Ectodermal cell (in vitro differentiated cells): ENCODE measurements around the gene MAML3.

Source experiments
- H3K27ac ChIP-seq: 2 replicates; pipeline ENCODE4 v1.7.0; 2013; ENCODE audit warnings: mild to moderate bottlenecking, low read depth, low read length; ENCODE audit not compliant: insufficient read depth, poor library complexity, severe bottlenecking
- H3K27me3 ChIP-seq: 2 replicates; pipeline ENCODE4 v1.7.0; 2013; ENCODE audit warnings: mild to moderate bottlenecking, low read length; ENCODE audit not compliant: insufficient read depth, control insufficient read depth, poor library complexity, severe bottlenecking
- H3K36me3 ChIP-seq: one replicate; pipeline ENCODE4 v1.7.0; 2013; ENCODE audit warnings: low read length; ENCODE audit not compliant: control insufficient read depth, insufficient read depth
- H3K4me1 ChIP-seq: one replicate; pipeline ENCODE4 v1.7.0; 2013; ENCODE audit warnings: low read length; ENCODE audit not compliant: control insufficient read depth, insufficient read depth
- H3K4me3 ChIP-seq: 2 replicates; pipeline ENCODE4 v1.7.0; 2013; ENCODE audit warnings: low read depth, low read length, control low read depth; ENCODE audit not compliant: insufficient read depth
- H3K9me3 ChIP-seq: 2 replicates; pipeline ENCODE4 v1.7.0; 2013; ENCODE audit warnings: mild to moderate bottlenecking, low read length, moderate library complexity; ENCODE audit not compliant: control insufficient read depth
- WGBS, 2 experiments: methylation state at CpG; one replicate each; pipeline ENCODE4 v1.1.7; 2013; ENCODE audit warnings: missing lambda C conversion rate in 2 of 2; 5-methylcytosine and 5-hydroxymethylcytosine counted together

The MAML3 gene

GRCh38 chr4:140116442-140117104, 37.4 kb downstream of the MAML3 start:
- 45 to 54% methylated on average over 4 of the region's 4 CpGs for WGBS, 2 experiments
- Histone ChIP-seq H3K27ac (no peak overlapping the region), H3K36me3 (no peaks in the 10 kb centered on the region), H3K27me3 (no peaks in the 10 kb centered on the region), H3K4me1 (no peaks in the 10 kb centered on the region), H3K4me3 (no peak overlapping the region), H3K9me3 (no peaks in the 10 kb centered on the region)

- H3K36me3 ChIP-seq = no peaks in the 10 kb centered on the region
- H3K9me3 ChIP-seq = no peaks in the 10 kb centered on the region
- H3K27ac ChIP-seq = no peak overlapping the region
- no peak overlapping the region for H3K4me3 ChIP-seq
- no peaks in the 10 kb centered on the region for H3K27me3 ChIP-seq
- H3K4me1 ChIP-seq = no peaks in the 10 kb centered on the region
Measured at GRCh38 chr4:140115140-140115539, 38.8 kb downstream of the MAML3 start.

GRCh38 chr4:140113653-140114052, 40.3 kb downstream of the MAML3 start:
- H3K27ac ChIP-seq = no peak overlapping the region
- no peaks in the 10 kb centered on the region for H3K36me3 ChIP-seq
- H3K9me3 ChIP-seq = no peaks in the 10 kb centered on the region
- H3K27me3 ChIP-seq = no peaks in the 10 kb centered on the region
- no peaks in the 10 kb centered on the region for H3K4me1 ChIP-seq
- H3K4me3 ChIP-seq = no peak overlapping the region
- 80 to 83% methylated on average over 2 of the region's 2 CpGs for WGBS, 2 experiments

GRCh38 chr4:140112576-140112975, 41.4 kb downstream of the MAML3 start:
- Histone ChIP-seq H3K9me3 (no peaks in the 10 kb centered on the region), H3K4me1 (no peaks in the 10 kb centered on the region), H3K27me3 (no peaks in the 10 kb centered on the region), H3K4me3 (no peak overlapping the region), H3K36me3 (no peaks in the 10 kb centered on the region), H3K27ac (no peak overlapping the region)
- WGBS, 2 experiments = 88% methylated on average over 2 of the region's 2 CpGs; no CpG with 5 or more reads in 1 of the 2 experiments

- no peaks in the 10 kb centered on the region for H3K27me3 ChIP-seq
- H3K4me3 ChIP-seq = no peak overlapping the region
- H3K27ac ChIP-seq = no peak overlapping the region
- no peaks in the 10 kb centered on the region for H3K4me1 ChIP-seq
- WGBS, 2 experiments = 84 to 100% methylated on average over 1 of the region's 1 CpG
- H3K9me3 ChIP-seq = no peaks in the 10 kb centered on the region
- no peaks in the 10 kb centered on the region for H3K36me3 ChIP-seq
Measured at GRCh38 chr4:140111256-140111655, 42.7 kb downstream of the MAML3 start.

- Histone ChIP-seq H3K36me3 (no peaks in the 10 kb centered on the region), H3K4me1 (no peaks in the 10 kb centered on the region), H3K27ac (no peak overlapping the region), H3K9me3 (no peaks in the 10 kb centered on the region), H3K4me3 (no peak overlapping the region), H3K27me3 (no peaks in the 10 kb centered on the region)
- 94 to 95% methylated on average over 3 of the region's 3 CpGs for WGBS, 2 experiments
Measured at GRCh38 chr4:140110542-140111215, 43.3 kb downstream of the MAML3 start.

GRCh38 chr4:140109737-140110136, 44.2 kb downstream of the MAML3 start:
- H3K27ac ChIP-seq = no peak overlapping the region
- no peaks in the 10 kb centered on the region for H3K27me3 ChIP-seq
- no peaks in the 10 kb centered on the region for H3K36me3 ChIP-seq
- WGBS, 2 experiments = 85% methylated on average over 7 of the region's 7 CpGs
- no peaks in the 10 kb centered on the region for H3K9me3 ChIP-seq
- no peak overlapping the region for H3K4me3 ChIP-seq
- no peaks in the 10 kb centered on the region for H3K4me1 ChIP-seq

GRCh38 chr4:140109292-140109691, 44.7 kb downstream of the MAML3 start:
- H3K27me3 ChIP-seq = no peaks in the 10 kb centered on the region
- H3K4me3 ChIP-seq = no peak overlapping the region
- WGBS, 2 experiments = 84 to 85% methylated on average over 4 of the region's 4 CpGs
- no peaks in the 10 kb centered on the region for H3K36me3 ChIP-seq
- H3K9me3 ChIP-seq = no peaks in the 10 kb centered on the region
- no peak overlapping the region for H3K27ac ChIP-seq
- no peaks in the 10 kb centered on the region for H3K4me1 ChIP-seq

GRCh38 chr4:140108713-140109230, 45.2 kb downstream of the MAML3 start:
- H3K4me1 ChIP-seq = no peaks in the 10 kb centered on the region
- H3K4me3 ChIP-seq = no peak overlapping the region
- H3K27me3 ChIP-seq = no peaks in the 10 kb centered on the region
- H3K36me3 ChIP-seq = no peaks in the 10 kb centered on the region
- H3K27ac ChIP-seq = no peak overlapping the region
- no peaks in the 10 kb centered on the region for H3K9me3 ChIP-seq

- no peaks in the 10 kb centered on the region for H3K27me3 ChIP-seq
- 61 to 68% methylated on average over 3 to 4 of the region's 4 CpGs for WGBS, 2 experiments
- H3K36me3 ChIP-seq = no peaks in the 10 kb centered on the region
- H3K27ac ChIP-seq = no peak overlapping the region
- H3K4me1 ChIP-seq = no peaks in the 10 kb centered on the region
- no peak overlapping the region for H3K4me3 ChIP-seq
- H3K9me3 ChIP-seq = no peaks in the 10 kb centered on the region
Measured at GRCh38 chr4:140108243-140108642, 45.7 kb downstream of the MAML3 start.
